Kasumi-1 (cell line): Measurements from ENCODE around the gene EEFSEC.
A peak's percentile ranks its signal among the peaks of the same experiment; 100 is the strongest.

Source experiments
- DNase-seq, 2 experiments: peaks; one replicate each; lab custom pipeline; 2025; lab: John Stamatoyannopoulos, UW

EEFSEC gene

GRCh38 chr3:128412180-128413002 lies 259.1 kb downstream of the EEFSEC start:
- no peak for DNase-seq

GRCh38 chr3:128413003-128413370 lies 259.7 kb downstream of the EEFSEC start:
- no peak for DNase-seq

GRCh38 chr3:128413413-128414205 lies 260.3 kb downstream of the EEFSEC start:
- no peak for DNase-seq

GRCh38 chr3:128415200-128415772 lies 262.0 kb downstream of the EEFSEC start:
- no peak for DNase-seq

- no peak for DNase-seq
These were observed 262.7 kb downstream of the EEFSEC start for GRCh38 chr3:128415773-128416577.

GRCh38 chr3:128416578-128417211 lies 263.4 kb downstream of the EEFSEC start:
- DNase-seq = no peak

GRCh38 chr3:128418900-128419299 lies 265.6 kb downstream of the EEFSEC start:
- no peak for DNase-seq

GRCh38 chr3:128419311-128419710 lies 266.0 kb downstream of the EEFSEC start:
- no peak for DNase-seq

GRCh38 chr3:128420289-128420688 lies 267.0 kb downstream of the EEFSEC start:
- DNase-seq = no peak

- no peak for DNase-seq
These were observed 267.6 kb downstream of the EEFSEC start for GRCh38 chr3:128420720-128421438.

GRCh38 chr3:128421439-128421836 lies 268.2 kb downstream of the EEFSEC start:
- no peak for DNase-seq

- DNase-seq = no peak
These were observed 268.7 kb downstream of the EEFSEC start for GRCh38 chr3:128421966-128422365.

GRCh38 chr3:128422762-128423524 lies 269.7 kb downstream of the EEFSEC start:
- no peak for DNase-seq

GRCh38 chr3:128423525-128424147 lies 270.4 kb downstream of the EEFSEC start:
- peak; percentile 4 to 13 for DNase-seq

GRCh38 chr3:128424508-128425069 lies 271.3 kb downstream of the EEFSEC start:
- DNase-seq = no peak

- DNase-seq = no peak
These were observed 272.0 kb downstream of the EEFSEC start for GRCh38 chr3:128425142-128425845.

GRCh38 chr3:128425846-128426127 lies 272.5 kb downstream of the EEFSEC start:
- DNase-seq = no peak

- peak; percentile 23 to 47 for DNase-seq
These were observed 273.0 kb downstream of the EEFSEC start for GRCh38 chr3:128426128-128426921.
